T-helper 22 cell (primary cell): ENCODE data around the gene TMEM175.
"Not testable (repeated sequence)": the region's sequence is repeated elsewhere in the genome, so short reads cannot be mapped to it uniquely, and the experiment has no call there.

ENCODE experiments used
- DNase-seq: peaks from one replicate; pipeline ENCODE4 v3.0.0-alpha.2; 2020; ENCODE audit warnings: low read depth

The TMEM175 gene

GRCh38 chr4:915041-915474 lies 17.2 kb upstream of the TMEM175 start:
- DNase-seq = no peak

- DNase-seq = no peak
These were observed 16.7 kb upstream of the TMEM175 start for GRCh38 chr4:915595-915994.

DNA sequence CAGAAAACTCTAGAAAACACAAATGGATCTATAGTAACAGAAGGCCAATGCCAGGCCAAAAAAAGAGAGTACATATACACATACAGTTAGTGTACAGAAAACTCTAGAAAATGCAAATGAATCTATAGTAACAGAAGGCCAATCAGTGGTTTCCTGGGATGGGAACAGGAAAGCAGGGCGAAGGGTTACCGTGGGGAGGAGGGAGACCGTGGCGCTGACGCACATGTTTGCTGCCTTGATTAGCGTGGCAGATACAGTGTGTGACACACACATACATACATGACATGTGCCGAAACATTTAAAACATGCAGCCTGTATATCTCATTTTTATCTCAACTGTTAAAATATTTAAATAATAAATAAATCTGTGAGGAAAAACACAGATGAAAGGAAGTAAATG lies 14.8 kb upstream of the TMEM175 start:
- no peak for DNase-seq

DNA sequence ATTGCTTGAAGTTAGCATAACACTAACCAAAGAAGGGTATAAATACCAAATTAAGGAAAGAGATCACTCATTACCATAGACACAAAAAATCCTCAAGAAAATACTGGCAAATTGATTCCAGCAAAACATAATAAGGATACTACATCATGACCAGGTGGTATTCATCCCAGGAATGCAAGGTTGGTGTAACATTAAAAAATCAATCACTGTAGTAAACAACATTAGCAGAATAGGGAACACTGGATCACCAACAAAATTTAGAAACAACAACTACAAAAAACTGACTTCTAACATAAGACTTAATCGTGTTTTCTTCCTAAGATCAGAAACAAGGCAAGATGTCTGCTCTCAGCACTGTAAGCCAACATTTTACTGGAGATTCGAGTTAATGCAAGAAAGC lies 14.3 kb upstream of the TMEM175 start:
- DNase-seq = no peak

DNA sequence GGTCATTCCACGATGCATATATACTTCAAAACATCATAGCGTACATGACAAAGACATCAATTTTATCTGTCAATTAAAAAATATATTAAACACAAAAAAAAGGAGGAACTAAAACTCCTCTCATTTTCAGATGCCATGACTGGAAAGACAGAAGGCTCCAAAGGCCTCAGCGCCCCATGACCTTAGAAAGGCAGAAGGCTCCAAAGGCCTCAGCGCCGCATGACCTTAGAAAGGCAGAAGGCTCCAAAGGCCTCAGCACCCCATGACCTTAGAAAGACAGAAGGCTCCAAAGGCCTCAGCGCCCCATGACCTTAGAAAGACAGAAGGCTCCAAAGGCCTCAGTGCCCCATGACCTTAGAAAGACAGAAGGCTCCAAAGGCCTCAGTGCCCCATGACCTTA lies 13.7 kb upstream of the TMEM175 start:
- DNase-seq = not testable (repeated sequence)

DNA sequence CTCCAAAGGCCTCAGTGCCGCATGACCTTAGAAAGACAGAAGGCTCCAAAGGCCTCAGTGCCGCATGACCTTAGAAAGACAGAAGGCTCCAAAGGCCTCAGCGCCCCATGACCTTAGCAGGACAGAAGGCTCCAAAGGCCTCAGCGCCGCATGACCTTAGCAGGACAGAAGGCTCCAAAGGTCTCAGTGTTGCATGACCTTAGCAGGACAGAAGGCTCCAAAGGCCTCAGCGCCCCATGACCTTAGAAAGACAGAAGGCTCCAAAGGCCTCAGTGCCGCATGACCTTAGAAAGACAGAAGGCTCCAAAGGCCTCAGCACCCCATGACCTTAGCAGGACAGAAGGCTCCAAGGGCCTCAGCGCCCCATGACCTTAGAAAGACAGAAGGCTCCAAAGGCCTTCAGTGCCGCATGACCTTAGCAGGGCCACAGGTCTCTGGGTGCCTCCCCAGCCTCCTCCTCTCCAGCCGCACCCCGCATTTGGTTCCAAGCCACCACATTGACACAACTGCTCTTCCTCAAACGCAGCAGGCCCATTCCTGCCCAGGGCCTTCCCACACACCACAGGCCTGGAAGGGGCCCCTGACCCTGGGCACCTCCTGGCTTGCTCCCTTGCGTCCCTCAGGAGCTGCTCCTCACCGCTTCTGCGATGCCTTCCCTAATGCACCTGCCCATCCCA lies 13.1 kb upstream of the TMEM175 start:
- not testable (repeated sequence) for DNase-seq

GRCh38 chr4:921830-922331 lies 10.4 kb upstream of the TMEM175 start:
- no peak for DNase-seq

DNA sequence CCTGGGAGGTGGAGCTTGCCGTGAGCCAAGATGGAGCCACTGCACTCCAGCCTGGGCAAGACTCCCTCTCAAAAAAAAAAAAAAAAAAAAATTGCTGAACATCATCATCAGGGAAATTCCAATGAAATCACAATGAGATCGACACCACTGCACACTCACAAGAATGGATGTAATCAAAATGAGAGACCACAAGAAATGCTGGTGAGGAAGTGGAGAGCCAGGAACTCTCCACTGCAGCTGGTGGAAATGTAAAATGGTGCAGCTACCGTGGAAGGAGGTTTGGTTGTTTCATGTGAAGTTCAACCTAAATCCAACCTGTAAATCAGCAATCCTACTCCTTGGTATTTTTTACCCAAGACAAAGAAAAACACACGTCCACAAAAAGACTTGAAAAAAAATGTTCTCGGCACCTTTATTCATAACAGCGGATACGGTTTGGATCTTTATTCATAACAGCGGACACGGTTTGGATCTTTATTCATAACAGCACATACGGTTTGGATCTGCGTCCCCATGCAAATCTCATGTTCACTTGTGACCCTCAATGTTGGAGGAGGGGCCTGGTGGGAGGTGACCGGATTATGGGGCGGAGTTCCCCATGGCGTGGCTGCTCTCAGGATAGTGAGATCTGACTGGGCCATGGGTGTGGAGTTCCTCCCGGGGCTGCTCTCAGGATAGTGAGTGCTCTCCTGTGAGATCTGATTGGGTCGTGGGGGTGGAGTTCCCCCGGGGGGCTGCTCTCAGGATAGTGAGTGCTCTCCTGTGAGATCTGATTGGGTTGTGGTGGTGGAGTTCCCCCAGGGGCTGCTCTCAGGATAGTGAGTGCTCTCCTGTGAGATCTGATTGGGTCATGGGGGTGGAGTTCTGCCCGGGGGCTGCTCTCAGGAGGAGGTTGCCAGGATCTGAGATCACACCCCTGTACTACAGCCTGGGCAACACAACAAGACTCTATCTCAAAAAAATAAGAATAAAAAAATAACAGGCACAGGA lies 7.9 kb upstream of the TMEM175 start:
- peak; percentile 20 for DNase-seq

GRCh38 chr4:925171-925570 lies 7.1 kb upstream of the TMEM175 start:
- no peak for DNase-seq

DNA sequence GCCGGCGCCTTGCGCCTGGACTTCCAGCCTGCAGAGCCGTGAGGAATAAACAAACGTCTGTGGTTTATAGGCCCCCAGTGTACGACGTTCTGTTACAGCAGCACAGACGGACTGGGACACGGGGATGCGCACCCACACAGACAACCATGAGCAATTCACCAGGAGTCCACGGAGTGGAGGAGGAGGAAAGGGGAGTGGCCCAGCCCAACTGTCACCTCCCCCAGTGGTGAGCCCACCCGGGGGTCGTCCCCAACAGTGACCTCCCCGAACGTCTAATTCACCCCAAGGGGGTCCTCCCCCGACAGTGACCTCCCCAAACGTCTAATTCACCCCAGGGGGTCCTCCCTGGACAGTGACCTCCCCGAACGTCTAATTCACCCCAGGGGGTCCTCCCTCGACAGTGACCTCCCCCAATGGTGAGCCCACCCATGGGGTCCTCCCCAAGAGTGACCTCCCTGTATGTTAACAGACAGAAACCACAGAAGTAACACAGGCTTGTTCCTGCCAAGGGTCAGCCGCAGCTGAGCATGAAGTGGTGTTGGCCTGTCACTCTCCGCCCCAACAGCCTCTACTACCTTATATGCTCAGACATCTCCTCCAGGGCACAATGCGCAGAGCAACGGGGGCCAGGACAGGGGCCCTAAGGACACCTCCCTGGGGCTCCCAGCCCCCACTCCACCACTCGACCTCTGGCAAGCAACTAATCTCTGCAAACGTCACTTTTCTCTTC lies 6.3 kb upstream of the TMEM175 start:
- DNase-seq = no peak

- DNase-seq = no peak
These were observed 5.7 kb upstream of the TMEM175 start for GRCh38 chr4:926538-926937.

DNA sequence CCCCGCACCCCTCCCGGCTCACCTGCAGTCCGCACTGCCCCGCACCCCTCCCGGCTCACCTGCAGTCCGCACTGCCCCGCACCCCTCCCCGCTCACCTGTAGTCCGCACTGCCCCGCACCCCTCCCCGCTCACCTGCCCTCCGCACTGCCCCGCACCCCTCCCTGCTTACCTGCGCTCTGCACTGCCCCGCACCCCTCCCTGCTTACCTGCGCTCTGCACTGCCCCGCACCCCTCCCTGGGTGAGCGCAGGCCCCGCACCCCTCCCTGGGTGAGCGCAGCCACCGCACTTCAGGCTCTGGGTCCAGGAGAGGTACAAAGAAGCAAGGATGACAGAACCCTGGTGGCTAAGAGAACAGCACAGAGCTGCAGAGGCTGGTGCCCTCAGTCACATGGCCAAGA lies 4.7 kb upstream of the TMEM175 start:
- DNase-seq = not testable (repeated sequence)

DNA sequence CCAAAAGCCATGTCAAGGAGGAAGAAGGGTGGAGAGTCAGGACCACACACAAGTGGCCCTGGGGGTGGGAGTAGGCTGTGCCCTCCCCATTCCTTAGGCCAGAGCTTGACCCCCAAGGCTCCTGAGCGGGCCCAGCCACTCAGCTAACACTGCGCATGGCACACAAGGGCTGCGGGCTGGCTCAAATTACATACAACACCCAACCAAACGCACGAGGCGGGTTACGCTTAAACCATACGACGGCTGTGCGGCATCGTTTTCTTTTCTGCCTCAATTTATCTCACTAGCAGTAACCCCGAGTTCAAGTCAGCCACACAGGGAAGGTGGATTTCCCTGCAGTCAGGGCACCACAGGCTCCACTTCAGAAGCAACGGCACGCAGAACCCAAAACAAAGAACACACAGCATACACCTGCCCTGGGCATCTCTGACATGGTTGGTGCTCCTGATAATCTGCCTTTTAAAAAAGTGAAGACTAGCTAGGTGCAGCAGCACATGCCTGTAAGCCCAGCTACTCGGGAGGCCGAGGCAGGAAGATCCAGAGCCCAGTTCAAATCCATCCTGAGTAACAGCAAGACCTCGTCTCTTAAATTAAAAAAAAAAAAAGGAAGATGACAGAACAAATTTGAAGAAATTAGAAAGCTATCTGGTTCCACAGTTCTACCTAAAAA lies 3.0 kb upstream of the TMEM175 start:
- no peak for DNase-seq

DNA sequence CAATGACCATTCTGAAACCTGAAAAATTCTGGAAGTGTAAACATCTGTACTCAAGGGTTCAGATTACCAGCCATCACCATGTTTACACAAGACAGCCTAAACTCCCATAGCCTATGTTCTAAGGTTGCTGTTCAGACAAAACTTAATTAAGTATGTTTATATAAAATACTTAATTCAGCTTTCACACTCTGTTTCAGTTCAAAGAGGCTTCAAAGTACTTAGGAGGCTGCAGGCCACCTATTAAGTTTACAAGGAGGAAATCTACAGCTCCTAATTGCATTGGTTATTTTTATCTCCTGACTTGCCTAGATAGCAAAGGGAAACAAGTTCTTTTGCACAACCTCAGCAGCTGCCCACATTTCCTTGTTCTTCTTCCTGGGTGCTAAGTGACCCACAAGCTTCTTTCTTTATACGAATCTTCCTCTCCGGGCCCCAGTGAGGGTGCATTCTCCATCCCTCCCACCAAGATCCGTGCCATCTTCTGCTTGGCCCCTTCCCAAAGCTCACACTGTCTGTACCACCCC lies 2.2 kb upstream of the TMEM175 start:
- DNase-seq = no peak

GRCh38 chr4:930827-931193 lies 1.4 kb upstream of the TMEM175 start:
- DNase-seq = no peak

GRCh38 chr4:931194-931959 lies 883 bp upstream of the TMEM175 start:
- DNase-seq = no peak

DNA sequence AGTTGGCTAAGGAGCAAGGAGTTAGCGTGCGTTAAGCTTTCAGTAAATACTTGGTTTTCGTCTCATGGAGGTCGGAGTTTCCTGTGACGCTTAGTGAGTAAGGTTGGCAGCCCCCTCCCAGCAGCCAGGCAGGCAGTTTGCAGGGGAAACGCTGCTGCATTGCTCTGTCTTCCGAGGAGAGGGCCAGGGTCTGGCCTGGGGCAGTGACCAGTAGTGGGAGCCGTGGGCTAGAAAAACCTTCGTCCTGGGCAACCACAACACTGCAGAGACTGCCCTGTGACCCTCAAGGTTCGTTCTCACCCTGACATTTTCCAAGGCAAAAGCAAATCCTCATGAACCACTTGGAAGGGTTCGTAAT lies 432 bp downstream of the TMEM175 start:
- no peak for DNase-seq

- DNase-seq = not testable (repeated sequence)
These were observed 7.2 kb downstream of the TMEM175 start for GRCh38 chr4:939508-939907.

GRCh38 chr4:945274-946102 lies 13.2 kb downstream of the TMEM175 start:
- no peak for DNase-seq

- no peak for DNase-seq
These were observed 13.8 kb downstream of the TMEM175 start for GRCh38 chr4:946103-946450.
